LHCN-M2 (cell line): ENCODE results near the gene CCDC7. TPM values are rescaled to one million over a fixed set of nuclear protein-coding genes. Genes with fewer than 3 reads are reported as not detected.
"Not testable (repeated sequence)": the region's sequence is repeated elsewhere in the genome, so short reads cannot be mapped to it uniquely, and the experiment has no call there.

Source experiments
- DNase-seq: peaks from one replicate; pipeline ENCODE4 v3.0.0-alpha.2; 2012; ENCODE audit warnings: low read depth
- polyA plus RNA-seq: library from polyadenylated mRNA; unstranded; fragments of >200 nt; gene quantifications from one replicate; pipeline ENCODE4 v1.2.1, GENCODE V29; 2012; ENCODE audit warnings: missing spikeins
- total RNA-seq: library from RNA; depleted of rRNA; stranded (reverse); fragments of >200 nt; gene quantifications from 2 replicates; pipeline ENCODE4 v1.2.3, GENCODE V29; 2014; rRNA removed

Gene CCDC7
- 8.7 and 9.7 TPM in 2 replicates for total RNA-seq
- 0.64 TPM for polyA plus RNA-seq

GRCh38 chr10:32445740-32446535, at the start of gene CCDC7:
Gene CCDC7, plus strand, starts transcription at chr10:32446140. Its CDS starts 5,503 bp downstream, at chr10:32451643.
- DNase-seq = peak; percentile 89

GRCh38 chr10:32397163-32397562, 48.8 kb upstream of the CCDC7 start:
- not testable (repeated sequence) for DNase-seq

GRCh38 chr10:32399720-32400119, 46.2 kb upstream of the CCDC7 start:
- DNase-seq = not testable (repeated sequence)

- no peak for DNase-seq
Measured at GRCh38 chr10:32400961-32401360, 45.0 kb upstream of the CCDC7 start.

- DNase-seq = no peak
Measured at GRCh38 chr10:32402499-32402898, 43.4 kb upstream of the CCDC7 start.

GRCh38 chr10:32403091-32403490, 42.8 kb upstream of the CCDC7 start:
- DNase-seq = no peak

- DNase-seq = no peak
Measured at GRCh38 chr10:32408690-32409089, 37.2 kb upstream of the CCDC7 start.

- DNase-seq = no peak
Measured at GRCh38 chr10:32409741-32410140, 36.2 kb upstream of the CCDC7 start.

- no peak for DNase-seq
Measured at GRCh38 chr10:32410569-32410968, 35.4 kb upstream of the CCDC7 start.

- no peak for DNase-seq
Measured at GRCh38 chr10:32411797-32412498, 34.0 kb upstream of the CCDC7 start.

GRCh38 chr10:32412499-32412853, 33.5 kb upstream of the CCDC7 start:
- peak; percentile 23 for DNase-seq

- peak; percentile 84 for DNase-seq
Measured at GRCh38 chr10:32413513-32413912, 32.4 kb upstream of the CCDC7 start.

- no peak for DNase-seq
Measured at GRCh38 chr10:32415361-32415760, 30.6 kb upstream of the CCDC7 start.

- peak; percentile 14 for DNase-seq
Measured at GRCh38 chr10:32417911-32418547, 27.9 kb upstream of the CCDC7 start.

GRCh38 chr10:32418572-32418971, 27.4 kb upstream of the CCDC7 start:
- DNase-seq = no peak

GRCh38 chr10:32419615-32420014, 26.3 kb upstream of the CCDC7 start:
- no peak for DNase-seq

- no peak for DNase-seq
Measured at GRCh38 chr10:32426186-32426585, 19.8 kb upstream of the CCDC7 start.

- DNase-seq = no peak
Measured at GRCh38 chr10:32433542-32433941, 12.4 kb upstream of the CCDC7 start.

GRCh38 chr10:32436215-32436614, 9.7 kb upstream of the CCDC7 start:
- no peak for DNase-seq

GRCh38 chr10:32437334-32437733, 8.6 kb upstream of the CCDC7 start:
- no peak for DNase-seq

- no peak for DNase-seq
Measured at GRCh38 chr10:32445036-32445435, 904 bp upstream of the CCDC7 start.
